VCaP (cell line): ENCODE measurements around the gene METAP1D.

Experiments used
- H3K27ac ChIP-seq: fragments of 450-650 bp; 2 replicates; pipeline ENCODE4 v1.5.1; 2017
- TF ChIP-seq, protein P1 (sequence below): fragments of 450-650 bp; conservative IDR thresholded peaks from 2 replicates; pipeline ENCODE4 v1.5.1; 2017; ENCODE audit warnings: mild to moderate bottlenecking, moderate library complexity

The METAP1D gene

DNA sequence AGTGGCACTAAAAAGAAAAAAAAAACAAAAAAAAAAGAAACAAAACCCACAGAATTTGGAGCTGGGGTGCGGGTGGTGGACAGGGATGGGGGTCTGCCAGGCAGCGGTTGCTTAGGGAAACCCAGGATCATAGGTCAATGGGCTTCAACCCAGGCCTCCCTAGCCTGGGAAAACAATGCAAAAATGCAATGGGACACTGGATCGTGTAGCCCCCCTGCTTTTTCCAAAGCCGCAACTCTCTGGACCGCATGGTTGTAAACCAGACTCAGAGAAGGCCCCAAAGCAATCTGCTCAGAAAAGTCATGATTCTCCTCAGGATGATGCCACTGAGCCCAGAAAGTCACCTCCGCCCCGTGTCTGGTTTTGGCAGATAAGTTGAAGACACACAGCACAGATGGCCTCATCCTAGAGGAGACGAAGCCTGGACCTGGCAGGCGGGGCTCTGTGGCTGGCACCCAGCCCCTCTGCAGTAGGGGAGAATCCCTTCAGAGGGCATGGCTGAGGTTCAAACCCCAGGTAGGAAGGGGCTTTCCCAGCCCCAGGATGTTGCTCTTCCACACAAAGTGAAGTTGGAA lies 97.9 kb downstream of the METAP1D start:
- TF ChIP-seq, protein P1, sequence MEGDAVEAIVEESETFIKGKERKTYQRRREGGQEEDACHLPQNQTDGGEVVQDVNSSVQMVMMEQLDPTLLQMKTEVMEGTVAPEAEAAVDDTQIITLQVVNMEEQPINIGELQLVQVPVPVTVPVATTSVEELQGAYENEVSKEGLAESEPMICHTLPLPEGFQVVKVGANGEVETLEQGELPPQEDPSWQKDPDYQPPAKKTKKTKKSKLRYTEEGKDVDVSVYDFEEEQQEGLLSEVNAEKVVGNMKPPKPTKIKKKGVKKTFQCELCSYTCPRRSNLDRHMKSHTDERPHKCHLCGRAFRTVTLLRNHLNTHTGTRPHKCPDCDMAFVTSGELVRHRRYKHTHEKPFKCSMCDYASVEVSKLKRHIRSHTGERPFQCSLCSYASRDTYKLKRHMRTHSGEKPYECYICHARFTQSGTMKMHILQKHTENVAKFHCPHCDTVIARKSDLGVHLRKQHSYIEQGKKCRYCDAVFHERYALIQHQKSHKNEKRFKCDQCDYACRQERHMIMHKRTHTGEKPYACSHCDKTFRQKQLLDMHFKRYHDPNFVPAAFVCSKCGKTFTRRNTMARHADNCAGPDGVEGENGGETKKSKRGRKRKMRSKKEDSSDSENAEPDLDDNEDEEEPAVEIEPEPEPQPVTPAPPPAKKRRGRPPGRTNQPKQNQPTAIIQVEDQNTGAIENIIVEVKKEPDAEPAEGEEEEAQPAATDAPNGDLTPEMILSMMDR, result no peak
- peak overlapping the region; percentile 89 for H3K27ac ChIP-seq

GRCh38 chr2:172098287-172098649 lies 98.5 kb downstream of the METAP1D start:
- H3K27ac ChIP-seq, result peak overlapping the region; percentile 89
- TF ChIP-seq, protein P1, result no peak

DNA sequence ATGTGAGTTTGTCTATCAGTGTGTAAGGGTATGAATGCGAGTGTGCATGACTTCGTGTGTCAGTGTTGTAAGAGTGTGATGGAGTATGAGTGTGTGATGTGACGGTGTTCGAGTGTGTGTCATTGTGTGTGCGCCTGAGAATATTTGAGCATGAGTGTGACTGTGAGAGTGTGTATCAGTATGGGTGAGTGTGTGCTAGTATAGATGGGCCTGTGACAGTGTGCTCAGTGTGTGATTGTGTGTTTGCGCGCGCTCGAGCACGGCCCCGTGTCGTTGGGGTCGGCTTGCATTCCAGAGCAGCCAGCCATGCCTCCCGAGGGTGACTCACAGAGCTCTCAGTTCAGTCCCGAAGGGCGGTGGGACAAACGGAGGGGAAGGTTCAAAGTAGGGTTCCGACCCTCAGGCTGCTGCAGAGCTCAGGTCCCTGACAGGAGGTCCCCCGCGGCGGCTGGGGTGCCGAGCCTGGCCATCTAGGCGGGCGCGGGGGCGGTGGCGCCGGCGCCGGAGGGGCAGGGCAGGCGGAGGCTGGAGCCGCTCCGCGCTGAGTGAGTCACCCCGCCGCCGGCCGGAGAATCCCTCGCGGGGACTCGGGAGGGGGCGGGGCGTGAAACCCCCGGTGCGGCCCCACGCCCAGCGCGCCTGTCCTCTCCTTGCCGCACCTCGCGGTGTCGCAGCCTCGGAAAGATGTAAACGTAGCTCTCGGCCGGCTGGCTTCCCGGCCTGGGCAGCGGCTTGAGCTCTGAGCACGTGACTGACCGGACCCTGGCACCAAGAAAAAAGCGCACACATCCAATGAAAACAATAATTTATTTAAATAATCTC lies 99.1 kb downstream of the METAP1D start:
- H3K27ac ChIP-seq, result peak overlapping the region; percentile 89
- TF ChIP-seq, protein P1, result no peak

DNA sequence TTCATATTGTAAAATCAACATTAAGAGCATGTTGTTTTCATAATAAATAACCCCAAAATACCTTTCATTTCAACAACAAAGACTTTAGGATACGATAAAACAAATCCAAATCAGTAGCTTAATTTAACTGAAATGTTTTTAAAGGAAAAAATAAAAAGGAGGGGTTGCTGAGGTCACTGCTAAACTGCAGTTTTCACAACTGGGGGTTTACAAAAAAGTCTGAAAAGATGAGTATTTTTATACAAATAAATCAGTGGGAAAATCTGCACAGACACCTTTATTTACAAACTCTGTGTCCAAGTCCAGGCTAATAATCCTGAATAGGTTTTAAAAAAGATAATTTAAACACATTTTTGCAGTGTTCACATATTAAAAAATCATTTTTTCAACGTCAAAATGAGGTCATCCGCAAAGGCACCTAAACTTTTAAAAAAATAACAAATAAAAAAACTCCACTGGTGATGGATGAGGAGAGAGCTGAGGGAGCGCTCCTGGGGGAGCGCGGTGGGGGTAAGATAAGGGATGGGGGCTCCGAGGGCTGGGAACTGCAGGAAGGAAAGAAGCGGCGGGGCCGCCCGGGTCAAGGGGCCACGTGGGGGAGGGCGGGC lies 99.8 kb downstream of the METAP1D start:
- TF ChIP-seq, protein P1, result no peak
- H3K27ac ChIP-seq, result peak overlapping the region; percentile 89

DNA sequence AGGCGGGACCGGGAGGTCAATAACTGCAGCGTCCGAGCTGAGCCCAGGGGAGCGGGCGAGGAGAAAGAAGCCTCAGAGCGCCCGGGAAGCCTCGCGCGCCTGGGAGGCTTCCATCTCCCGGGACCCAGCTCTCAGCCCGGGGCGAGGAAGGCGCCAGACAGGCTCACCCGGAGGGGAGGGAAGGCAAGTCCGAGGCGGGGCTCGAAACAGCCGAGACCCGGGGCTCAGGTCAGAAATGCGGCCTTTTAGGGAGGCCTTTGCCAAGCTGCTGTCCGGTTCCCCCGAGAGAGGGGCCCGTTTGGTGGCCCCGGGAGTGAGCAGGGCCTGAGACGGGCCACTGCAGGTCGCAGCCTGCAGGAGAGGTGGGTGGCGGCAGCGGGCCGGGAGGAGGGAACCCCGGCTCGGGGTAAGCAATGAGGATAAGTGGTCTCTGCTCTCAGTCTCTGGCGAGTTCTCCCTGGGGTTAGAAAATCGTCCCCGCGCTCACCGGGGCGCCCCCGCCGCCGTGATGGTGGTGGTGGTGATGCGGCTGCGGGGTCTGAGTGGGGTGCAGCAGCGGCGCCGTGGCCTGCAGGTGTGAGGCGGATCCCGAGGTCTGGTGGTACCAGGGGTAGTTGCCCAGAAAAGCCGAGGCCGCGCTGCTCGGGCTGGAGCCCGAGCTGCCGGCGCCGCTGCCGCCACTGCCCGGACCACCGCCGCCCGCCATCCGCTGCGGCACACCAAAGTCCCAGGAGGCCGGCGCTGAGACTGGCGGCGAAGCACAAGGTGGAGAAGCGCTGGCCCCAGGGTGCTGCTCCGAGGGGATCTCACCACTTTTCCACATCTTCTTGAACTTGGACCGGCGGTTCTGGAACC lies 100.6 kb downstream of the METAP1D start:
- TF ChIP-seq, protein P1, result no peak
- H3K27ac ChIP-seq, result no peak overlapping the region; the same call in 1 of the 2 replicates

GRCh38 chr2:172100935-172101820 lies 101.4 kb downstream of the METAP1D start:
- peak overlapping the region; percentile 72 for H3K27ac ChIP-seq
- TF ChIP-seq, protein P1, result no peak
